Measurements from ENCODE around the gene TPRA1.

TPRA1 gene

DNA sequence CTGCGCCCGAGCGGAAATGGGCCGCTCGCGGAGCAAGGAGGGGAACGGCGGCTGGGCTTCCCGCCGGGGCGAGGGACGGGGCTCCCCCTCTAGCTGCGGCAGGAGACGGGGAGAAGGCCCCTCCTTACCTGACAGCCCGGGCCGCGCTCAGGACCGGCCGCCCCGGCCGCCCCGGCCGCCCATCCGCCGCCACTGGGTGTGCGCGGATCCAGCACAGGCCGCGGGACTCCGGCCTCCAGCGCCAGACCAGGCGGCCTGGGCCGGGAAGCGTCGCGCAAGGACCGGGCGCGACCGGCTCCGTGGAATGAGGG lies 296 bp downstream of the TPRA1 start:
- no peak for DNase-seq (ENCODE audit: low spot score)

DNA sequence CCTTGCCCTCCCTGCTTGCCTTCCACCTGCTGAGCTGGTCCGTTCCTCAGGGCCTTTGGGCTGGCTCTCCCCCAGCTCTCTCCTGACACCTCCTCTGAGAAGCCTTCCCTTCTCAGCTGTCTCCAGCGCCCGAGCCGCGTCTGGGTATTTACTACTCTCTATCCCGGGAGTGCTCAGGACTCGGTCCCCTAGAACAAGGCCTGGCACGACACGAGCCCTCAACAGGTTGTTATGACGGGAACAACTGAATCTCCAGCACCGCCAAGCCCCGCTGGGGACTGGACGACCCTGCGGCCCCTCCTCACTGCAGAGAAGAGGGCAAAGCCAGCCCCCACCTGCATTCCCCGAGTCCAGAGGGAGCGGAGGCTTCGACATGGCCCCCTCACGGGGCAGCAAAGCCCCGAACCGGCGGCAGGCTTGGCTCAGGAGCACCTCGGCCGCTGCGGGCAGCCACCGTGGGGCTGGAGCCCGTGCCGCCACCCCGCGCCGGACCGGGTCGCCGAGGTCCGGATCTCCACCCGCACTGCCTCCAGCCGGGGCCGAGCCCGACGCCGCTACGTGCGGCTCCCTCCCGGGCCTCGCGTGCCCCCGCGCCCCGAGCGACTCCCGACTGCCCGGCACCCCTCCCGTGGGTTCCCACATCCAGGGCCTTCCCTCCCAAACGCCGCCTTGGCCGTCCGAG lies 792 bp downstream of the TPRA1 start:
- DNase-seq (ENCODE audit: low spot score): peak; percentile 30

DNA sequence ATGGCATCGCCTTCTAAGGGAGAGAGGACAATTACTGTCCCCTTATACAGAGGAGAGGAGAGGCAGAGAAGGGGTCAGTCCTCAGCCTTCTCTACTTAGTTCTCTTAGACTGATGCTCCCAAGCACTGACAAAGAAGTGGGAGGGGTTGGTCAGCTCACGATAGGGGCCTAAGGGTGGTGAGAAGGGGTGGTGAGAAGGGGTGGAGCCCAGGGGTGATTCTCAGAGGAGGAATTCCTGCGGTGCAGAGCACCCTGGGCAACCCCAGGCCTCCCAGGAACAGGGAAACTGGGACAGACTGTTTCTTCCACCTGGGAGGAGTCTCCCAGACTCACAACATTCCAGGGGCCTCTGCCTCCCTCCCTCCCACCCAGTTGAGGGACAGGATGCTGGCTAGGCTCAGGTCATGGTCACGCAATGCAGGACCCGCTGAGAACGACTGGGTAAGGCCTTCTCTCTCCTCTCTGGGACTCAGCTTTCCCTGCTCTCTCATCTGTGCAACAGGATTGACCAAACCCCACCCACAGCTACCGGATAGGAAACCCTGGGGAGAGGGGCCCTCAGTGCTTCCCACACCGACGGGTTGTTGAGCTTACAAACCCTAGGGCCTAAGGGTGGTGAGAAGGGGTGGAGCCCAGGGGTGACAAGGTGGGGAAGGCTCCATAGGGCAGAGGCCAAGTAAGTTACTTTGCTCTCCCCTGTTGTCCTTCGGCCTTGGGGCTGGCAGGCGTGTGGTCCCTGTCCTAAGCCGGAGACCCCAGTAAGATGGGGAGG lies 1.5 kb downstream of the TPRA1 start:
- DNase-seq (ENCODE audit: low spot score): peak; percentile 81

DNA sequence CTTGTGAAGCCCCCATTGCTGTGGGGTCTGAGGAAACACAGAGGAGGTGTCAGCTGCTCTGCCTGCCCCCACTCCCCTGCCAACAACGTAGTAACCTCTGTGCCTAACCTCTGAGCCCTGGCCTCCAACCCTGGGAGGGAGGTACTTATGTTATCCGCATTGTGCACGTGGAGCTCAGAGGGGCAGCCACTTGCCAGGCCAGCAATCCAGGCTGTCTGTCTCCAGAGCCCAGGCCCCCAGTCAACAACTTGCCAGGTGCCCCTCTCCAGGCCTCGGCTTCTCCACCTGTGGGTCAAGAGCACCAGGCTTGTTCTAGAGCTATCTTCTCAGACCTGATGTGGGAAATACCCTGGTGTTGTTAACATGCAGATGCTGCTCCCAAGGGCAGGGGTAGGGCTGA lies 2.7 kb downstream of the TPRA1 start:
- DNase-seq (ENCODE audit: low spot score): no peak

DNA sequence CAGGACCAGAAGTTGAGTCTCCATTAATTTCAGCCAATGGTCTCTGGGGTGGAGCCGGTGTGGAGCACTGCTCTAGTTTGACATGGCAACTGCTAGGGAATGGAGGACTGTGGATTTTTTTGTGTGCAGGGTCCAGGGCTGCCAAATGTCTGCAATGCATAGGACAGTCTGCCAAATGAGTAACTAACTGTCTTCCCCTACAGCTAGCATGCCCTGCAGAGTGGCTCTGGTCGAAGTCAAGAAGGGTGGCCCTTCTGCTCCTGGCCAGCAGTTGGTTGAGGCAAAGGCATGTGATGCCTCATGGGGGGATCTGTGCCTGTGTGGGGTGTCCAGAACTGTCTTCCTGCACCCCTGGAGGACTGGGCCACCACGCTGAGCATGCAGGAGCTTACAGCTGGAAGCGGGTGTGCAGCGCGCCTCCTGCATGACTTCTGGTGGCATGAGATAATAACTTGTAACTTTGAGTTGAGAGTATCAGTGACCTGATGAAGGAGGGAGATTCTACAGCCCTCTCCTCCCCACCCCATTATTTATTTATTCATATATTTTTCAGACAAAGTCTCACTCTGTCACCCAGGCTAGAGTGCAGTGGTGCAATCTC lies 4.6 kb downstream of the TPRA1 start:
- DNase-seq (ENCODE audit: low spot score): no peak

DNA sequence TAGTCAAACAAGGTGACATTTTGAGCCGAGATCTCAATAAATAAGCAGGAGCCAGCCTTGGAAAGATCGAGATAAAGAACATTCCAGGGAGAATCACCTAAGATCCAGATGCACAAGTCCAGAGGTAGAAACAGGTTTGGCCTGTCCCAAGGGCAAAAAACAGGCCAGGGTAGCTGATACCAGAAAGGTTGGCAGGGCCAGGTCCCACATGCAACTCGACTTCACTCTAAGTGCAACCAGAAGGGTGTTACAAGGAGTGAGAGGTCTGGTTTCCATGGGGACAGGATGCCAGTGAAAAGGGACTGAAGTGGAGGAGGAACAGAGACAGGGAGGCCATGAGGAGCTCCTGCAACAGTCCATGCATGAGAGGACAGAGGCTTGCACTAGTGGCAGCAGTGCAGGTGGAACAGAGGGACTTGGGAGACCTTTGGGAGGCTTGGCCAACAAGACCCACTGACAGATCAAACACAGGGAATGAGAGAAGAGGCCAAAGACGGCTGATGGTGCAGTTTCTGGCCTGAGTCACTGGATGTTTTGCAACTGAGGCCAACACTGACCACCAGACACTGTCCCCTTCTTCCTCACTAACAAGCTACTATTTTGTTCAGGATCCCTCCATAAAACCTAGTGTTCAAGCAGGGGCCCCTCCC lies 5.2 kb downstream of the TPRA1 start:
- DNase-seq (ENCODE audit: low spot score): no peak

DNA sequence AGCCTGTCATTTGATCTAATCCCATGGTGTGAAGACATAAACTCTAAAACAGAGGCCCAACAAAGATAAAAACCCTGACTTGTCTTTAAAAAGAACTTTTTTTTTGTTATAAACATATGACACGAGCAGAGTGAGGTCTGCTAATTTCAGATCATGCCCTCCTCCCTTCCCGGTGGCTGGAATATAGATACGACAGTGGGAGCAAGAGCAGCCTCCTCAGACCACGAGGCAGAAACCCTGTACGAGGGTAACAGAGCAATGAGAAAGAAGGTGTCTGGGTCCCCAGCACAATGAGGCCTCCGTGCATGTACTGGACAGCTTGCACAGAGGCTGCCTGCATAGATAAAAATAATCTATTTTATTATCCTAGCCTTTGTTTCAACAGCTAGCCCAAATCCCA lies 5.8 kb downstream of the TPRA1 start:
- no peak for DNase-seq (ENCODE audit: low spot score)

DNA sequence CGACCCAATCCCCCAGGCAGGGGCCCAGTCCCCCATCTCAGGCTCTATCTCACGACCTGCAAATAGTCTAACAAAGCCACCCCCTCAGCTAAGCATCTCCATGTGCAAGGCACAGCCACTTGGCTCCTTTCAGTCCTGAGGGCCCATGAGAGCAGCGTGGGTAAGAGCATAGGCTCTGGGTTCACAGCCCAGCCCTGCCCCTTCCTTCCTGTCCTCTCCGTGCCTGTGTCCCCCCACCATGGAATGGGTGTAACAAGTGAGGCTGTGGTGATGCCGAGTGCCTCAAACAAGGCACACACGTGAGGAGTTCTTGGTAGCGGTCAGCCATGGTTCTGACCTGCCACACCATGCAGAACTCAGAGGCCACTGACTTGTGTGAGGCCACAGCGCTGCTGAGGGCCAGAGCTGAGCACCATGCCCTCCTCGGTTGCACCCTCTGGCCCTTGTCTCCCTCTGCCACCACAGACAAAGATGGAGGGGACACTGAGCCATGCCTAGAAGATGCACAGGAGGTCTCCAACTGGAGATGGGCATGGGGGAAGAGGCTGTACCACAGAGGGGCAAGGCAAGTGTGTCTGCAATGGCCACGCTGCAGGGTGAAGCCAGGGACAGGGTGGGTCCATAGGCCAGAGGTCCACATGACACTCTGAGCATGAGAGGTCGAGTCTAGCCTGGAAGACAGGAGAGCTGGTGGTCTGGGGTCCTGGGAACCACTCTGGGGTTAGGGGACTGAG lies 10.0 kb downstream of the TPRA1 start:
- DNase-seq (ENCODE audit: low spot score): no peak

DNA sequence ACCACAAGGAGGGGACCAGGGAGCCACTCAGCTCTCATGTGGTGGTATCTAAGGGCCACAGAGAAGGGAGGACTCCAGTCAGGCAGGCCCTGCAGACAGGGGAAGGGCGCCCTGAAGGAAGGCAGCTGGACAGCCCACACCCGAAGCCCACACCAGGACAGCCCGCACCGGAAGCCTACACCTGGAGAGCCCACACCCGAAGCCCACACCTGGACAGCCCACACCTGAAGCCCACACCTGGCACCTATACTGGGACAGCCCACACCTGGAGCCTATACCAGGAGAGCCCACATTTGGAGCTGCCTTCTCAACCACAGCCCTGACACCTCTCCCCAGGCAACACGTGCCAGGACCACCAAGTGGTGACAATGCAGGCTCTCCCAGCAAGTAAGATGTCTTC lies 11.7 kb downstream of the TPRA1 start:
- DNase-seq (ENCODE audit: low spot score): no peak

DNA sequence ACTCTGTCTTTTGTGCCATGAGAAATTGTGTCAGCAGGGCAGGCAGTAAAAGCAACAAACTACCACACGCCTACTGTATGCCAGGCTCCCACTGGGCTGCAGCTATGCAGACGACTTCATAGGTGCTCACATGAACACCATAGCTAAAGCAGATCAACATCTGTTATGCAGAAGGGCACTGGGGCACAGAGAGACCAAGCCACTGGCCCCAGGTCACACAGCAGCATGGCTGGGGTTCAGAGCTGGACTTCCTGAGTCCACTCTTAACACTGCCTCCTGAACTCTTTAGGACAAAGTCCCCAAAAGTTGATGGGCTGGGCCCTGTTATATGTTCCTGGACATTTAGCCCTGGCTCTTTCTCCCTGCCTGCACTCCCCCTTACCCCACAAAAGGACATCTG lies 12.4 kb downstream of the TPRA1 start:
- DNase-seq (ENCODE audit: low spot score): no peak

DNA sequence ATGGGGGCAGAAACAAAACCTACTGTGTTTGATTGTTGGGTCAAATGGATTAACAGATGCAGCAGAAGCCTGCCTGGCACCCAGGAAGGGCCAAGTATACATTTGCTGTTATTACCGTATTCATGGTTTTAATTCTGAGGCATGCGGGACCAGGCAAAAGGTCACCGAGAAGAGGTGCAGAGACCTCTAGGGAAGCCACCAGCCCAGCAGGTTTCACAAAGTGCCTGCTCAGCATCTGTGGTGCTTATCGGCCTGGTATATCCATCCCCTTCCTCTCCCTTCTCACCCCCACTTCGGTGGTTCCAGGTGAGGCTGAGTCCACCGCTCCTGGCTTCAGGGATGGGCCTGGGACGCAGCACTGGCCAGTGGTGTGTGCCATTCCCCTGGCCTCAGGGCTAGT lies 13.1 kb downstream of the TPRA1 start:
- no peak for DNase-seq (ENCODE audit: low spot score)

DNA sequence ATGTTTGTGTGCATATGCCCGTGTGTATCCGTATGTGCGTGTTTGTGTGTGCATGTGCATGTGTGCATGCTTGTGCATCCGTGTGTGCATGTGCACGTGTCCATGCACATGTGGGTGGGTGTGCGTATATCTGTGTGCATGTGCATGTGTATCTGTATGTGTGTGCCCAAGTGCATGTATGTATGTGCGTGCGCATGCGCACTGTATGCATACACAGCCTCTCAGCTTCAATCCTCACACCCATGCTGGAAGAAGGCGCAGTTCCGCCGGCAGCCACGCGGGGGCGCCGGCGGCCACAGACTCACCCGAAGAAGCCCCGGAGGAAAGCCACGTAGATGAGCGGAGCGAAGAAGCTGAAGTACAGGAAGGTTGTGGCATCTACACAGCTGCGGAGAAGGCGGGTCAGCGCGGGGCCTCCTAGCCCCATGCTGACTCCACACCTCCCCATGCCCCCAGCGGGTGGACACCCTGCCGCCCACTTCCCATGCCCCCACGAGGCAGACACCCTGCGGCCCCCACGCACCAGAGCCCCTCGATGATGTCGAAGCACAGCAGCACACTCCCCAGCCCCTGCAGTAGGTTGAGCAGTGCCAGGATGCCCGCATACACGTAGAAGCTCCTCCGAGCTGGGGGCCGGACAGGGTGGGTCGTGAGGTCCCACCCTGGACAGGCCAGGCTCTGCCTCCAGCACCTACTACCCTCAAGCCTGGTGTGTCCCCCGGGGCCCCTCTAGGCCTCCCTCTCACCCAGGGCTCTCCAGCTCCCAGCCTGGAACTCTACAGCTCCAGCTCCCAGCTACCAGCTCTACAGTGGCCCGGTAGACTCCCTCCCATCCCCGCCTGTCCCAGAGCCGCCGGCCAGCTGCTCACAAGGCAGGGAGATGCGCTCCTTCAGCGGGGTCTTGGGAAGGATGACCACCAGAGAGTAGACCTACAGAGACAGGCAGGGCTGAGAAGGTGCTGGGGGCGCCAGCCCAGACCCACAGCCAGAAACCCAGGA lies 15.4 kb downstream of the TPRA1 start:
- DNase-seq (ENCODE audit: low spot score): peak; percentile 98

DNA sequence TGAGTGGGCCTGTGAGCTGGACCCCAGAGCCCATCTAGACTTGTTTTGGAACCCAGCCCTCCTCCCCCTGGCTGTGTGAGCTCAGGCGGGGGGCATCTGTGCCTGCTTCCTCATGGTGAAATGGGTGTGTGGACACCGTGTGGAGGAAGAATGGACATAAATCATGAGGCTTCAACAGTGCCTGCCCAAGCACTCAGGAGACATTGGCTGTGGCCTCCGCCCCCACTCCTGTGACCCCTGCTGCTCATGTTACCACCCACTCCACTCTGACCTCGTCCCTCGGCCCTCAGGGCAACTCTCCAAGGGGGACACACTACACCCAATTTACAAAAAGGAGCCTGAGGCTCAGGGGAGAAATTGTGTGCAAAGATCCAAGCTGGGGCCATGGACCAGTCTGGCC lies 16.6 kb downstream of the TPRA1 start:
- no peak for DNase-seq (ENCODE audit: low spot score)

DNA sequence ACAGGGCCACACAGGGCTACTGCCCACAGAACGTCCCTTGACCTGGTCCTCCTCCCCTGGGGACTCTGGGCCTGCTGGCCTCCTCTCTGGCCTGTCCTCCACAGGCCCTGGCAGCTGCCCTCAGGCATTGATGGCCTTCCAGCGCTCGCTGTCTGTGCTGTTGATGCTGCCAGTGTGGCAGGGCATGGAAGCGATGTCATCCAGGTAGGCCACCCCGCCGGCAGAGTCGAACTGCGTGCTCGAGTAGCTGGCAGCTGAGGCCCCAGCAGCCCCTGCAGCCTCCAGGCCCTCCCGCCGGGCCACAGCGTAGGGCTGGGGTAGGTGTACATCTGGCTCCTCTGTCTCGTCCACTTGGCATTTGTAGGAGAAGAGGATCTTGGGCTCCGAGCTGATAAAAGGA lies 17.1 kb downstream of the TPRA1 start:
- no peak for DNase-seq (ENCODE audit: low spot score)

DNA sequence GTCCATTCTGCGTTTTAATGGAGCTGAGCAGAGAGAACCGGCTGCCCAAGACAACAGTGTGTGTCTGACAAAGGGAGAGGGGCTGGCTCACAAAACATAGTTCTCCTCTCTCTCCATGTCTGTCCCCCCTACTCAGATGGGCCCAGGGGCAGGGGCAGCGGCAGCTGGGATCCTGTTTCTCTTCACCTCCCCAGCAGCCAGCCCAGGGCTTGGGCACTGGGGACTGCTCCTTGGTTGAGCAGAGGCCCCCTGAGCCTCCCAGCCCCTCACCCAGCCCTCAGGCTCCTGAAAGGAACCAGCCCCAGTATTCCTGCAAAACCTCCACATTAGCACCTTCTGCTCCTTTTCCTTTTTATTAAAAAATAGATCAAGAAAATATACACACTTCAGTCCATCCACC lies 17.8 kb downstream of the TPRA1 start:
- no peak for DNase-seq (ENCODE audit: low spot score)

DNA sequence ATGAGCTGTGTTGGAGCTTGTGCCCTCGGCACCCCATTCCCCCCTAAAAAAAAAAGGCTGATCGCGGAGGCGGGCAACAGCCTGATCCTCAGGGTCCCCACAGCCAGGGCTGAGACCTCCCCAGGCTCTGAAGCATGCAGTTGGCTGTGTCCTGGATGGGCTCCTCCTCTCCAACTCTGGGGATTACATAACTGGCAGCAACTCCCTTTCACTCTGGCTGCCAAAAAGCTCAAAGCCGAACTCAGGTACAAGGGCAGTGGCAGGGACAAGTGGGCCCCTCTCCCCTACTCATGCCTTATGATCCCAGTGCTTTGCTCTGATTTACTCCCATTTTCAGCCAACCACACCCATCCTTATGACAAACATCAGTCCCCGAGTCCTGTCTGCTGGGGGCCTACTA lies 18.3 kb downstream of the TPRA1 start:
- DNase-seq (ENCODE audit: low spot score): no peak

DNA sequence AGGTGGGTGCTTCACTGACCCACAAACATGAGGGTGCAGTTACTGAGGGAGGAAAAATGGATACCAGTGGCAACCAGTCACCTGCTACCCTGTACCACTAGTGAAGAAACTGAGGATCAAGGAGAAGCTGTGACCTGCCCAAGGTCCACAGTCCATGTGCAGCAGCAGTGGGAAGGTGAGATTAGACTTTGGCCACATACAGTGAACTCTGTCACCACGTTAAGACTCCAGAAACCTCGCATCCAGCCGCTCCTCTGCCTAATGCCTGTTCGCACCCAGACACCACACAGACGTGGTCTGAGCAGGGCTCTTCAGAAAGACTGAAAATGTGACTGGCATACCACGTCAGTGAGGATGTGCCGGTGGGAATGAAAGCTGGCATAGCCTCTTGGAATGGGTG lies 20.0 kb downstream of the TPRA1 start:
- DNase-seq (ENCODE audit: low spot score): no peak

DNA sequence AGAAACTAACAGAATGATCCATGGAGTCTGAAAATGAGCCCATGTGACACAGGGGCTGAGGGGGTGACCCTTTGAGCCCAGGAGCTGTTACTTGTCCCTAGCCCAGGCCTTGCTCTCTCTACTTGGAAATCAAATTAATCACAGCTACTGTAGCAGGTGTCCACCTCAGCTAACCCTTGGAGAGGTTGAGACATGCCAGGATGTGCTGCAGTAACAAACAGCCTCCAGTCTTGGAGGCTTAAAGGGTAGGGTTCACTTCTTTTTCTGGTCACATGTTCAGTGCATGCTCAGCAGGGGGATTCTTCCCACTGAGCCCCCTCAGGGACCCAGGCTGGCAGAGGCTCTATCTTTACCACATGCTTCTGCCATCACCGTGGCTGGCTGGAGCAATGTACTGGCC lies 21.4 kb downstream of the TPRA1 start:
- DNase-seq (ENCODE audit: low spot score): no peak

DNA sequence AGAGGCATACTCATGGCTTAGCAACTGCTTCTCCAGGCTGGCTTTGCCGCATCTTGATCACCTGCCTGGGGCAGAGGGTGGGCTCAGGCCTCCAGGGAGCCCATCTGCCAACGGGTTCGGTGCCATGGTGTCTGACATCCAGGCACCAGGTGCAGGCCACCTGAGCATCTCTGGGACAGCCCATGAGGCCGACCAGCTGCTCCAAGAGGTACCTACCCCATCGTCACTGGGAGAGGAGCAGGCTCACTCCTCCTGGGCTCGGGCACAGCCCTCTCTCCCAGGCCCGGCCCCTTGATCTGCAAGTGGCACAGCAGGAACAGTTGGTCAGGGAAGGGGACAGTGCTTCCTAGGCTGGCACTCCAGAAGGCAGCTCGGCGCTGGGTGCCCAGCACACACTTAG lies 21.9 kb downstream of the TPRA1 start:
- DNase-seq (ENCODE audit: low spot score): no peak

DNA sequence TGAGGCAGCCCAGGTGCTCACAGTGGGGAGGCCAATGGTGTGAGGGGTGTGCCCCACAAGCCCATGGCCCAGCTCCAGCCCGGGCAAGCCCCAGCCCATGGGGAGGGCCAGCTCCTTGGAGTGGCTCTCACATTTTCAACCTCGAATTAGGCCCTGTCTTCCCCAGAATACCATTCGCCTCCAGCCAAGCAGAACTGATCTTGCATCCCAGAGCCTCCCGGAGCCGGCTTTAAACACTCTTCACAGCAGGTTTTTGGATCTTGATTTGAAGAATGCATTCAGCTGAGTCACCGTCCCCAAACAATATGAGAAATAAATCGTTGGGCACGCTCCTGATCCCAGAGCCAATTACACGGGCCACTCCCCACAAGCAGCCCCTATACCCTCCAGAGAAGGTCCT lies 23.7 kb downstream of the TPRA1 start:
- no peak for DNase-seq (ENCODE audit: low spot score)

DNA sequence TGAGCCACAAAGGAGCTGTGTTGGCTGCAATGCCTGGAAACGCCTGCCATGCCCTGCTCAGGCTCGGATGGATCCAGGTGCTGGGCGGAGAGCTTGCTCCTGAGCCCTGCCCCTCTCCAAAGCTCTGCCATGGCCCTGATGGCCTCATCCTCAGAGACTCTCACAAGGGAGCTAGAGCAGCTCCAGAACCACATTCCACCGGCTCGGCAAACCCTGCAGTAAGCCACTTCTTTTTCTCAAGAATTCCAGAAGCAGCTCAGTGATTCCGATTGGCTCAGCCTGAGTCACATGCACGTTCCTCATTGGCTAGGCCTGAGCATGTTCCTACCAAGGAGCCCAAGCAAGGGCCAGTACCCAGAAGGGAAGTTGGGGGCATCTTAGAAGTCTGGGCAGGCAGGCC lies 24.8 kb downstream of the TPRA1 start:
- DNase-seq (ENCODE audit: low spot score): no peak
